GM23248 (cell line): ENCODE results near the gene GTF3C5.

Experiments used
- EZH2 ChIP-seq: fragments of 200-600 bp; sonication (generic); IDR thresholded peaks from 2 replicates; pipeline ENCODE4 v1.6.1; 2018; ENCODE audit warnings: antibody characterized with exemption, mild to moderate bottlenecking; ENCODE audit not compliant: insufficient read depth, poor library complexity, severe bottlenecking
- EZH2phosphoT487 ChIP-seq: fragments of 200-600 bp; sonication (generic); IDR thresholded peaks from 2 replicates; pipeline ENCODE4 v1.6.1; 2018; ENCODE audit warnings: antibody characterized with exemption, moderate library complexity, mild to moderate bottlenecking, low read depth; ENCODE audit not compliant: insufficient read depth

DNA sequence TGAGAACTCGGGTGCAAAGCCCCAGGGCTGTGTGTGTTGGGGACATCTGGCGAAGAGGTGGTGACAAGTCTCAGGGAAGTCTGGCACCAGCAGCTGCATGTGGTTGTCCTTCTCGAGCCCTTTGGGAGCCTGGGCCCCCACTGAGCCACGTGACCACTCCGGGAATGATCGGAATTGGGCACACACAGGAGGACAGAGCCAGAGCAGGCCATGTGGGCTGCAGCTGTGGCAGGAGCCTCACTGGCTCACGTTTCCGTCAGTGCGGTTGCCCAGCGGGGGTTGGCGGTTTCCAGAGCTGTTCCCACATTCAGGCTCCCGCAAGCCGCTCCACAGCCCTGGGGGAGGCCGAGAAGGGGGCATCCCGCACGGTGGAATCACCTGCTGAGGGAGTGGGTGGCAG is 24.2 kb downstream of the GTF3C5 start:
- TF ChIP-seq EZH2 (no peak), EZH2phosphoT487 (no peak)
